Fibroblast of the aortic adventitia (primary cell): ENCODE data around the gene TTLL12. TPM values are rescaled to one million over a fixed set of nuclear protein-coding genes. Genes with fewer than 3 reads are reported as not detected.

Experiments used
- DNase-seq: peaks from one replicate; pipeline ENCODE4 v3.0.0-alpha.2; 2010; ENCODE audit warnings: low read depth
- H3K4me3 ChIP-seq: 2 replicates; pipeline ENCODE4 v1.5.1; 2011; ENCODE audit warnings: low read depth, mild to moderate bottlenecking, control low read depth, low read length, moderate library complexity
- CTCF ChIP-seq: IDR thresholded peaks from 2 replicates; pipeline ENCODE4 v1.5.1; 2011; ENCODE audit warnings: mild to moderate bottlenecking, low read length, control low read depth, inconsistent platforms; ENCODE audit not compliant: insufficient read depth
- total RNA-seq: library from RNA; depleted of rRNA; stranded (reverse); fragments of >200 nt; gene quantifications from 2 replicates; pipeline ENCODE4 v1.2.3, GENCODE V29; 2012; ENCODE audit warnings: low replicate concordance

TTLL12 gene
- 13.2 and 40.5 TPM in 2 replicates for total RNA-seq

- TF ChIP-seq CTCF, result no peak
- DNase-seq, result peak; percentile 30
- H3K4me3 ChIP-seq, result peak within 1 kb of the TSS; percentile 78
Measured at GRCh38 chr22:43186272-43187170, at the start of gene TTLL12. TTLL12 (minus strand) TSS chr22:43187134; CDS start chr22:43187069, 65 bp downstream.

- H3K4me3 ChIP-seq, result no peak overlapping the region
- no peak for DNase-seq
- no peak for TF ChIP-seq CTCF
Measured at GRCh38 chr22:43235445-43236409, 48.8 kb upstream of the TTLL12 start.

- DNase-seq, result no peak
- no peak for TF ChIP-seq CTCF
- H3K4me3 ChIP-seq, result no peak overlapping the region
Measured at GRCh38 chr22:43234264-43234988, 47.5 kb upstream of the TTLL12 start.

- H3K4me3 ChIP-seq, result no peak overlapping the region
- TF ChIP-seq CTCF, result no peak
- no peak for DNase-seq
Measured at GRCh38 chr22:43233529-43233928, 46.6 kb upstream of the TTLL12 start.

- DNase-seq, result no peak
- no peak overlapping the region for H3K4me3 ChIP-seq
- TF ChIP-seq CTCF, result no peak
Measured at GRCh38 chr22:43232445-43232844, 45.5 kb upstream of the TTLL12 start.

- no peak overlapping the region for H3K4me3 ChIP-seq
- no peak for TF ChIP-seq CTCF
- DNase-seq, result no peak
Measured at GRCh38 chr22:43231724-43232034, 44.7 kb upstream of the TTLL12 start.
